GM18907 (cell line): ENCODE results near the gene BBS9.

Source experiments
- ATAC-seq: cut with Tn5 transposase; IDR thresholded peaks from one replicate; pipeline ENCODE4 v1.9.1; 2021; ENCODE audit warnings: mild to moderate bottlenecking, moderate library complexity; ENCODE audit not compliant: unreplicated experiment

BBS9 gene

DNA sequence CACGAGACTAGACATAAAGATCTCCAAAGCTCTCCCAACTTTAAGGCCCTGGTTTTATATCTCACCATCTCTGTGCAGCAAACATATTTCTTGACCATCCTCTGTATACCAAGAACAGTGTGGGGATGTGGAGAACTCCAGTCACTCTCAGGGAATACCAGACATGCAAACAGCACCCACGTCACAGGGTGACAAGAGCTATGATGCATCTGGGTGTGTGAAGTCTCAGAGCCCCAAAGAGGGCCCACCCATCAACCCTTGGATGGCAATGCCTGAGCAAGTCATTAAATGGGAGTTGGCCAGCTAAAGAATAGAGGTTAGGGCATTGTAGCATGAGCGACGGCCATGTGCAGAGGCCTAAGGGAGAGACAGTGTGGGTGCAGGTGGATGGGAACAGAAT, 402.5 kb downstream of the BBS9 start:
- no peak for ATAC-seq

DNA sequence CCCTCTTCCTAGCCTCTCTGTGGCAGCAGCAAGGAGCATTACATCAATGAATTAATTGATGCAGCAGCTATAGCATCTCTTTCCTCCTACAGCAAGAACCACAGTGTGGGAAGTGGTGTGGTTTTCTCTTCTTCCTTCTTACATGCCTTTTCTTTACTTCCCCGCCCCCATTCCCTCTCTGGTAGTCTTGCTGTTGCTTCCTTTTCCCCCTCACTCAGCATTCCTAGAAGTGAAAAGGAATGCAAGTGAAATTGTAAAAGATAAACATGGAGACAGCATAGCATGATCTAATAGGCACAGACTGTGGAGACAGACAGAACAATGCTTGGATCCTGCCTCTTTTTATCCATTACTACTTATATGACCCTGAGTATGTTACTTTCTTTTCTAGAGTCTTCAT, 405.5 kb downstream of the BBS9 start:
- ATAC-seq = no peak

DNA sequence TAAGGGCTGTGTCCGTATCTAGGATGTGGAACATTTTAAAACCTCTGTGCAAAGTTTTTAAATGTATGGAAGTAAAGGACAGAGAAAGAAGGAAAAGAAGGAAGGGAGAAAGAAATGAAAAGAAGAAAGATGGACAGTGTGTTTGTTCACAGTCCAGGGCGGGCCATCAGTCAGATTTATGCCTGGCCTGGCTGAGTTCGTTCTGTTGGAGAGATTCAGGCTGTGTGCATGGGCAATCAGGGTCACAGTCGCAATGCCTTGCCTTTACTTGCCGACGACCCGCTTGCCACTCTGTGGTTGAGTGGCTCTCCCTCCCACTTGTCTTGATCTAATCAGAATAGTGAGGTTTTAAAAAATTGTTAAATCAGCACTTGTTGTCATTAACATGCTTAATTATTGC, 406.6 kb downstream of the BBS9 start:
- ATAC-seq = no peak

DNA sequence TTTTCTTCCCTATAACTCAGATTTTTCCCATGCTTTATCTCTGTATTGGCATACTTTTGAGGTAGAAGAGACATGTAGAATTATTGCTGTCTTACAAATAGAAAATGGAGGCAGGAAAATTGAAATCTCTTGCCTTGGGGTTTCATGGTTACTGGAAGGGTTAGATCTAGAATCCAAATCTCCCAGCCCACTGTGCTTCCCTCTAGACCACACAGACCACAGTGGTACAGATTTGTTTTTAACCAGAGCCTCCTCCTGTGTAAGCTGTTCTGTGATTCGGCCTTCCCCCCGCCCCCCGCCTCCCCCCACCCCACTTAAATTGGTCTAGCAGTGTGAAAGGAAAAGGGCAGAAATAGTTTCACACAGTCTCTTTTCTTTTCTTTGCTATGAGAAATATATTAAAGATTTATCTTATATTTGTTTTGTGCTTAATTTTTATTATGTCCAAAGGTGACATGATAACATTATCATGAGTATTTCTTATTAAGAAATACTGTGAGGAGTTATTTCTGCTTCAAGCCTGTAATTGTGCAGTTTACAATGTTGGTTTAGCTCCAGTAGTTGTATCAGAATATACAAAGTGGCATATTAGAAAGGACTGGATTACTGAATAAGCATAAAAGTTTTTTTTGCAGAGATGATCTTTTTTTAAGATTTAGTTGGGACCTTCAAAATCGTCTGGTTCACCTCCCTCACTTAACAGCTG, 407.2 kb downstream of the BBS9 start:
- no peak for ATAC-seq

DNA sequence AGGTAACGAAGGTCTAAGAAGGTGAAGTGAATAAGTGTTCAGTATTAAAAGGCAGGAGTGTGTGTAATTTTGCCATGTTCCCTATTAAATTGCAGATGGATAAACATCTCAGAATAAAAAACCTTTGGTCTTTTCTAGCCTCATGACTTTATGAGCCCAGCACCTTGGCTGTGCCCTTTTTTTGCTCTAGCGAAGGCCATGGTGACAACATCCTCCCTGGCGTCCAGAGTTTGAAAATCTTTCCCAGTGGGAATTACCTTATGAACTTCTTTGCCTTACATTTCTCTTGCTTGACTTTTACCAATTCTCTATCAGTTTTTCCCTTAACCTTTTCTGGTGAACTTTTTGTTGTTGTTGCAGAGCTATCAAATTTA, 407.7 kb downstream of the BBS9 start:
- ATAC-seq = no peak

DNA sequence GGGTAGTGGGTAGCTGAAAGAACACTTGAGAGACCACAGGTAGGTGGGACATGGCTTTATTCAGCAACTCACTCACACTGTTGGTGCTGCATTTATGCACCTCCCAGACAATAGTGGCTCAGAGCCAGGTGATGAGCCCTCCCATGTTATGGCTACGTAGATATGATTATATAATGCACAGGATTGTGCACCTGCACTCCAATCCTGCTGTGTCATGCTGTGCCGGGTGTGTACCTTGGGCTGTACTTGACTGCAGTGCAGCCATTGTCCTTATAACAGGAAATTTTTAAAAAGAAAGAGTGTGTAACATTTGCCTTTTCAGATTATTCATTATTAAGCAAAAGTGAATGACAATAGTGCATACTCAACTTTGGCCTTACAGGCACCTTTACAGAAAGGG, 409.8 kb downstream of the BBS9 start:
- no peak for ATAC-seq

DNA sequence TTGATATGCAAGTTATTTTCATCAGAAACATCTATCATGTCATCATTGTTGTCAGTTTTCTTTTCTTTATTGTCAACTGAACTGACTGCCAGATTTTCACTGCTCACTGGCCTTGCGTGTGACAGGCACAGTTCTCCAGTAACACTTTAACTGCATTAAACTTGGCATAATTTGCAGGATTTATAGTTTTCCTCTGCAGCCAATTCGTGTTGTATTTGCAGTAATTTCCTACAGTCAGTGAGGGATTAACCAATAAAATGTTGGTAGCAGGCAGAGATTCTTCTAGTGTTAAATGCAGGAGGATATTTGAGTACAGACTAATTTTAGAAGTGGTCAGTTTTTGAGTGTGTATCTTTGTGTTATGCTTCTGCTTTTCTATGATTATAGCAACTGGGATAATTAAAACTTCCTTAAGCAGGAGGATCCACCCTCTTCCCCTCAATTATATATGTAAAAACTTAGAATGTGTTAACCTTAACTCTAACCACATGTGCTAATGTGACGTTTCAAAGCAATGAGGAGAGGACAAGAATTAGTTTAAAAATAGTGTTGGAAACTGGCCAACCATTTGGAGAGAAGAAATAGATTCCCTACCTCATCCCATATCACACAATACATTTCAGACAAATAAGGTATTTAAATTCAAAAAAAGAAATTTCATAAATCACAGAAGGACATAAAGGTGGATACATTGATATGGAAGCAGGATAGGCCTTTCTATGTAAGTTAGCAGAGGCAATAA, 410.5 kb downstream of the BBS9 start:
- ATAC-seq = no peak

DNA sequence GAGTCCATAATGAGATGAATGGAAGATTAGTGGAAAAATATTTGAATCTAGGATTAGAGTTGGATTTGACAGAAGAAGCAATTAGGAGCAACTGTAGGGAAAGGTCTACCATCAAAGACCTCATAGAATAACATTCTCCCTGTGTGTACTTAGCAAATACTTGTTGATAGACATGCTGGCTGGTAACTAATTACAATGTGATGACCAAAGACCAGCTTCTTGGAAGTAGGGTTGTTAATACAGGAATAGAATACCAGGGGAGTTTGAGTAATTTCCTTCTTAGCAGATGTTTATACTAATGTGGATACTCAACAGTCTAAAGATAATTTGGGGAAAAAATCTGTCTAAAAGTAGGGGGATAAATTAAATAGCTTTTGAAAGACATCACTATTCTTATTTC, 418.5 kb downstream of the BBS9 start:
- ATAC-seq = no peak

DNA sequence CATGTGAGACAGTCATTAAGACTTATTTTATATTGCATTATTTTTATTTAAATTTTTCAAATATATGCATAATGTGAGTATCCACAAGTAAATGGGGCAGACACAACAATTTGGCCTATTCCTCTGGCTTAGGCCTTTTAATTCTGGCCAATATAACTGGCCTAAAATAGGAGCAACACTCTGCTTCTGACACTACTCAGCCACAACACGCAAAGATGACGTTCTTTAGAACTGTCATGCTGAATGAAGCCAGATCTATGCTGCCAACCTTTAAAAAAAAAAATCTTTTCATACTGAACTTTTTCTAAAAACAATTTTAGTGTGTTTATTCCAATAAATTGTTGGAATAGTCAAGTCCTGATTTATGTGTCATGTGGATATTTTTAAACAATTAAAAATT, 421.0 kb downstream of the BBS9 start:
- ATAC-seq = no peak

DNA sequence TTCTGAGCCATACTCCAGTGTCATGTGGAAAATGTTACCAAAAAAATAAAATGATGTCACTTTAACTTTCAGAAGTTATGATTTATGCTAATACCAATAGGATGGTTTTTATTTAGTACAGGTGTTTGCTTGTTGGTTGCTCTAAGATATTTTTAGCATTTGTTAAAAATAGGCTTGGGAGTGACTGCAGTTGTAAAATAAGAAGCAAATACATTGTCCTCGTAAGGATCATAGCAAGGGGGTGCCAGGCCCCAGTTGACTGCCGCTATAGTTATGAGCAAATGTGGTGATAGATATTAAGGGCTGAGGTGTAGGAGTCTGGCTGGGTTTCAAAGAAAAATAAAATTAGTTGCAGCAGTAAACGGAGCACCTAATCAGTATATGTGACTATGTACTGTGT, 421.6 kb downstream of the BBS9 start:
- no peak for ATAC-seq

DNA sequence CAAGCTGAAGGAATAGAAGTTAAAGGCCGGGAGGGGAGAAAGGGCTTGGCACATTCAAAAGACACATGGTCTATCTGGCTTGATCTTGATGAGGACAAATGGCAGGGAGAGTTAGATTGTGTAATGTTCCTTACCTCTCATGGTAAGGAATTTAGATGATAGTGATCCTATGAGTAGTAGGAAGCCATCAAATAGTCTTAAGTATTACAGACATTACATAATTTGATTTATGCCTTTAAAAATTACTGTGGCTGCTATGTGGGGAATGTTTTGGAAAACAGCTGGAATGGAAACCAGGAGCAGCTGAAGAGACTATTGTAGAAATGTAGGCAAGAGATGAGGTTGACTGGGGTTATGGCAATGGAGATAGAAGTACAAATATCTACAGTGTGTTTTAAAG, 424.7 kb downstream of the BBS9 start:
- no peak for ATAC-seq

DNA sequence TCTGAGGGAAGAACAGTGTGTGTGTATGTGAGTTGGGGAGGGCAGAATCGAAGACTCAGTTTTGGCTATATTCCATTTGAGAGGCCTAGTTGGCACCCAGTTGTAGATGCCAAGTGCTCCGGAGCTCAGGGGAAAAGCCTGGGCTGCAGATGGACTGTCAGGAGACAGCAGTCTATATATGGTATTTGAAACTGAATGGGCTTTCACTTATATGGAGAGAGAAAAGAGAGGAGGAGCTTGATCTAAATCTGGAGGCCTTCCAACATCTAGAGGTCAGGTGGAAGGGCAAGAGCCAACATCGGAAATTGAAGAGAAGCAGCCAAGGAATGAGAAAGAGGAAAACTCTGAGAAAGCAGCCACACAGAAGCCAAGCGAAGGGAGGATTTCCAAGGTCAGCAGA, 425.2 kb downstream of the BBS9 start:
- ATAC-seq = no peak

DNA sequence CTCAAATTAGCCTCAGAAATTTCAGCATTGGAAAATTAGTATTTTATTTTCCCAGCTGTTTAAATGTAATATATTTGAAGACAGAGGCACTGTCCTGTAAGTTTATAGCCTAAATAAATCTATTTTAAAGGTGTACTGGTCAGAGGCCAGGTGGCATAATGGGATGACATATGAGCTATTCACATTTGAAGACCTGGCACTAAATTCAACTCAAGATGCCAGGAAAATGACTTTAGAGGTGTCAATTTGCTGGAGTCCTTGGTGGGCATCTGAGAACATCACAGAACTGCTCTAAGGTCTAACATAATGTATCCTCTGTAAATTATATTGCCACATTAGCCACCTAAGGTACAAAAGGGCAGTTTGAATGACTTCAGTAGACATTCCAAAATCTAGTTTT, 427.1 kb downstream of the BBS9 start:
- no peak for ATAC-seq

DNA sequence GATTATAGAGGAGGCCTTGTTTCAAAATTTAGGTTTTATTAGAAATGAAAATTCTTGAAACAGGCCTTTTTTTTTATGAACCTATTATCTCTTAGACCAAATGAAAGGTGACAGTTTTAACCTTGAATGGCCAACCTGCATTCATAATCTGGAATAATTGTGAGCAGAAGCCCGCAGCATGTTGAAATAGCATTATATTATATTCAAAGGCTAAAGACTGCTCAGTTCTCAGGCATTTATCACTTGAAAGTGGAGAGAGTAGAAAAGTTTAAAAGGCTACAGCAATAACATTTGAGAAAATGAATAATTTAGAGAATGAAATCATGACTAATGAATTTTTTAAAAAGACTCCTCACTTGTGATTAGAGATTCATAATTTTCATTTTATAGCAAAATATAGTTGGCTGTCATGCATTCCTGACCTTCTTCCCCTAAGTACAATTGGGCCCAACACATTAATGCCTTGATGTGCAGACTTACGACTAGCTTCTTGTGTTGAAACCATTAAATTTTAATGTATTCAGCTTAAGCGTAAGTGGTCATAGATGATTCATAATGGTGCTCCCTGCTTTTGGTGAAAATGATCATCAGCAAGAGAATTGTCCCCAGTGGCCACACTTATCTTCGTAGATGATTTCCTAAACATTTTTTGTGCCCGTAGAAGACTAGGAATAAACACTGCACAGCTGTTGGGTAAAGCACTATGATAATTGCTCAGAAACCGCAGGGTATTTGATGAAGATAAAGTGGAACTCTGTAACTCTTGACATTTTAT, 429.4 kb downstream of the BBS9 start:
- ATAC-seq = no peak

DNA sequence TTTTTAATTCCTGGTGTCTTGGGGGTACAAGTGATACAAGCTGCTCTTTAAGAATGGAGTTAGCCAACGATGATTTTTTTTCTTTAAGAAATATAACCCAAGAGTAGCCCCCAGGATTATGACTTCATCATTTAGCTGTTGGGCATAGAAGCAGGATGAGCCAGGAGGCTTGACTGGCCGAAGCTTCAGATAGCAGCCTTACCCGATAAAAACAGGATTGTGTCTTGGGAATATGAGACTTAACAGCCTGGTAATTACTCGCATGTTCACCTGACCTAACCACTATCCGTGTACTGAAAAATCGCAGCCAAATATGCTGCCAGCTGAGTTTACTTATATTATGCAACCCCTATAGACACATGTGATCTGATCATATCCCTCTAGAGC, 430.0 kb downstream of the BBS9 start:
- ATAC-seq = no peak

DNA sequence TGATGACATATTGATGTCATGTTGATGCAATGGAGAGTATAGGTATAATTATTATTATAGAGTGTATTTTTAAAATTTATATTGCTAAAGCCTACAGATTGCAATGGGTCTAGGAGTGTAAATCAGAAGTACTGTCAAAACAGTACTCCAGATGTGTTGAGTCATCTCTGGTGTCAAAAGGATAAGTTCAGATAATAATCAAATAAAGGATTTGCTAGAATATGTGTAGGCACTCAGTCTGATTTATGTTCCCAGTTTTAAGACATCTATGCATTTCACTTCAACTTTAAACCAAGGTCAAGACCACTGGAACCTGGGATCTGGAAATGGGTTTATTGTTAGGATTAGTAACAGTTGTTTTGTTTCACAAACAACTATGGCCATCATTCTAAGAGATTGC, 433.6 kb downstream of the BBS9 start:
- no peak for ATAC-seq

DNA sequence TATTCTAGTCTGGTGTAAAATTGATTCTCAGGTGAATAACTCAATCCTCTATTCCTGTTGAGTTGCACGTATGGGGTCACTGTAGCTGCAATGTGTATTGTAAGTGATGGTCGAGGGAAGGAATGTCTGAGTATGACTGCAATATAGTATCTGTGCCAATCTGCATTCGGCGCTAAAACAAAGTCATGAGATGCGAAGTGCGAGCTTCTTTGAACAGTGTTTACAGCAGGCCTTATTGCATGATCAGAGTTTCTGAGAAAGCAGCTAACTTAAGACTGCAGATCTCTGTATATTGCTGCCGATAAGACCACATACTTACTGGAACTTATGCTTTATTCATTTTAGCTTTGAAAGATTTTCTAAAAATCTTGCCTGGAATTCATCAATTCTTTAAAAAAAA, 434.3 kb downstream of the BBS9 start:
- no peak for ATAC-seq

DNA sequence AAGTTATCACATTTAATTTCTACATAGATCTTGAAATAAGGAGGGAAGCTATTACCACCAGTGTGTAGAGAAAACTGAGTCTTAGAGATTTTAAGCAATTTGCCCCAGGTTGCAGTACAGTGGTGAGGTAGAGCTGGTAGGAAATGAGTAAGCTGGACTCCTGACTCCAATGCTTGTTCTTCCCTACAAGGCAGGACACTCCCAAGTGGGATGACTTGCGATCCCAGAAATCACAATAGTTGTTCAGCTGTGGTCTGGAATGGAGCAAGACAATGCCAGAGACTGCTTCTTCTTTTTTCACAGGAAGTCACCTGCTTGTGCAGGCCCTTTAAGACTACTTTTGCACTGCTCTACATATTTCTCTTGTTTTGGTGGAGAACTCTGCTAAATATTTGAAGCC, 448.8 kb downstream of the BBS9 start:
- no peak for ATAC-seq

DNA sequence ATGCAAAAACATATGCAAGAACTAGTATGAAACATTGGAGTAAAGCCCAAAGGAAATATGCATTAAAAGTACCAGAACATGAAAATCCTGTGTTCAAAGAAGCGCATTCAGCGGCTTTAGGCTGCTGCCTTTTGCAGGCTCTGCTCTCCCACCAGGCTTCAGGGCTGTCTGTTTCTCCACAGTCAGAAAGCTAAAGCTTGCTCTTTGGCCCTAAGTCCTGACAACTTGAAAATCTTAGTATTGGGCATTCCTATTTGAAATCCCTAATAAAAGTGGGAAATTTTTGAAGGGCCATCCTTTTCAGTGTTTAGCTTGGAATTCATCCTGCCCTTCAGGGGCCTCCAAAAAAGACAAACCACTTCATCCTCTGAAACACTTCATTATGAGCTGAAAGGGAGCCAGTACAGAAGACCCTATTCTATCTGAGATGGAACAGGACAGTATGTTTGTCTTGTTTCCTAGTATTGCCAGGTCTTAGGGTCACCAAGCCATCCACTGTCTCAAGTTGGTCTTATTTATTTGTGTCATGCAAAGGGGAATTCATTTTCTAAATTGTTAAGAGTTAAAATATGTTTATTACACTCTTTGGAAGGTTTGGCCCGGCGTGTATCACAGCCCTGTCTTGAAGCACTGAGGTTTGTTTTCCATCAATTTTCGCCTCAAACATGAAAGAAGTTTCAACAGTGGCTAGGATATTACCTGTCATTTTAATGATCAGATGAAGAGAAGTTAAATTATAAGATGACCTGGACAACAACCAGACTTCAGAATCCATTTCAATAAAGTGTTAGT, 449.7 kb downstream of the BBS9 start:
- no peak for ATAC-seq

DNA sequence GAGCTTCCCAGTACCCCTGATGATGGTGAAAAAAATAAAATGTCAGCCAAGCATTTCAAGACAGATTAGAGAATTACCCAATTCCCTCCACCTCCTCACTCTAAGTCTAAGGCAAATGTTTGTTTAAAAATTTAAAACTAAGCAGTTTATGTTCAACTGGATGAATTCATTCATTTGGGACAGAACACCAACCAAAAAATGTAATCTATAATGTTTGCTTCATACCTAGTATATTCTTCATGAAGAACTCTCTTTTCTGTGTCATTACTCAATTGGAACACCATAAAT, 450.3 kb downstream of the BBS9 start:
- no peak for ATAC-seq

DNA sequence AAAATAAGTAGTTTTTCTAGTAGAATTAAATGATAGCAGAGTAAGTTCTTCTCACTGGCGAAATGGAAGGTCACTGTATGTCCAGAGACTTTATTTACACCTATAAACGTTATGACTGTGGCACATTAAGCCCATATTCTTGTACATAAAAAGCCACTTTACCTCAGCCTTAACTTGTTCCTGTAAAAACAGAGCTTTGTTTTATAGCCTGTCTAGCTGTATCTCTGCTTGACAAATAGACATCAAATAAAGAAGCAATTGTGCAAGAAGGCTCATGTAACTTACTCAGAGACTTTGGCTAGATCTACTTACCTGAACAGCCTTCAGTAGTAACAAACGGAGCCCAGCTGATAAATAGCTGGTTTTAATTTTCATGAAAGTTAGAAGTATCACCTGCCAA, 451.9 kb downstream of the BBS9 start:
- no peak for ATAC-seq

DNA sequence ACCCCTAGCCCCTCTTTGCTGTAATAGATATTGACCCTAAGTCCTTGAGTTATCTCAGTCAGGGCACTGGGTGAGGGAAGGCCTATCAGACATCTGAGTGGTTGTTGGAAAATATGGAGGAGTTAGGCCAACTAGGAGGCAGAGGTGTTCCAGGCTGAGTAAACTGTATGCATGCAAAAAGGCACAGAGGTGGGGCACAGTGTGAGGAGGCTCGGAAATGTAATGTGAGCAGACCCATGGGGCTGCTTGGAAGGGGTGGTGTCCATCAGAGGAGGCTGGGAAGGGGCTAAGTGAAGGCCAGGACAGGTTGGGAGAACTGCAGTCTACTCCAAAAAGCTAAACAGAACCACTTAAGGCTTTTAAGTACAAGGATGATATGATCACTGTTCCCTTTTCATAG, 452.7 kb downstream of the BBS9 start:
- ATAC-seq = no peak
